HG02943 (cell line): ENCODE results near the gene ST6GALNAC5.

Source experiments
- ATAC-seq: cut with Tn5 transposase; IDR thresholded peaks from one replicate; pipeline ENCODE4 v1.9.1; 2021; ENCODE audit warnings: mild to moderate bottlenecking, low read depth, moderate library complexity; ENCODE audit not compliant: unreplicated experiment

ST6GALNAC5 gene

DNA sequence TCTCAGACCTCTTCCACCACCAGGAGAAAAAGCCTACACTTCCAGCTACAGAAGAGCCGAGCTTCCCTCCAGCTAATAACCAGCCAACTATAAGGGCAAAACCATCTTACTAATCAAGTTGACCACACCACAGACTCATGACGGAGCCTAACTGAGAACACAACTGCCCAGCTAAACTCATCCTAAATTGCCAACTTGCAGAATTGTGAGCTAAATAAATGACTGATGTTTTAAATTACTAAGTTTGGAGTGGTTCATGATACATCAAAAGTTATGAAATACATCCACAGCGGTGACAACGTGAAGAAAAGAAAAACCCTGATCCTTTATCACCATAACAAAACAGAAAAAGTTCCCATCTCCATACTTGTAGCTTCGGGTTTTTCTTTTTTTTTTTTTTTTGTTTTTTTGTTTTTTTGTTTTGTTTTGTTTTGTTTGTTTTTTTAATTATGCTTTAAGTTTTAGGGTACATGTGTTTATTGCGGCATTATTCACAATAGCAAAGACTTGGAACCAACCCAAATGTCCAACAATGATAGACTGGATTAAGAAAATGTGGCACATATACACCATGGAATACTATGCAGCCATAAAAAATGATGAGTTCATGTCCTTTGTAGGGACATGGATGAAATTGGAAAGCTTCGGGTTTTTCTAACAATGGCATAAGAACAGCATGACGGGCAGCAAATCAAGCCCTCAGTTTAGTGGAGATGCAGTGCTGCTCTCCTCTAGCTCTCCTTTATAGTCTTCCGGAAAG, 229.4 kb downstream of the ST6GALNAC5 start:
- ATAC-seq = no peak

DNA sequence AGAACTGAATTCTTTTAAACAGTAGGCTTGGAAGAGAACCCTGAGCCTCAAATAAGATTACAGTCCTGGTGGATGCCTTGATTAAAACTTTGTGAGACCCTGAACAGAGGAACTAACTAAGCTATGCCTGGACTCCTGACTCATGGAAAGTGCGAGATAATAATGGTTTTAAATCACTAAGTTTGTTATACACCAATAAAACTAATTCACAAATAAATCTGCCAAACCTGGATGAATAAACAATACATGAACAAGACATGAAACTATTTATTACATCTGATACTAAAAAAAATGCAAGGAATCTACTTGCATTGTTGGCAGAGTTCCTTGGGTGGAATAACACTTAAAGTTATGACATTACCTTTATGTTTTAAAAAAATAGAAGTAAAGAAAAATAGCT, 233.6 kb downstream of the ST6GALNAC5 start:
- ATAC-seq = no peak

DNA sequence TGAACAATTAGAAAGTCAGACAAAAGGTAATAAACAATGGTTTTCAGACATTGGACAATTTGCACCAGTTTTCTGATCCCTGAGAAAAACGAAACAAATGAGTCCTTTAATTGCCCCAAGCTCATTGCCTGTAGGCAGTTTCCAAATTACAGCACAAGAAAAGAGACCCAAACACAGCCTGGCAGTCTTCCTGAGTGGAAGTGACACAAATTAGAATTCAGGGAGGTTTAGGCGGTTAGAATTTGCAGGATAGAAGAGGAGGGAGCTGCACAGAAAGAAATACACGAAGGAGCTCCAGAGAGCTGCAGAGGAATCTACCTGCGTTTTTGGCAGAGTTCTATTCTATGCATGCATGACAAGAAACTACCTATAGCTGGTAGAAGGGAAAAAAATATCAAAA, 236.2 kb downstream of the ST6GALNAC5 start:
- ATAC-seq = no peak

DNA sequence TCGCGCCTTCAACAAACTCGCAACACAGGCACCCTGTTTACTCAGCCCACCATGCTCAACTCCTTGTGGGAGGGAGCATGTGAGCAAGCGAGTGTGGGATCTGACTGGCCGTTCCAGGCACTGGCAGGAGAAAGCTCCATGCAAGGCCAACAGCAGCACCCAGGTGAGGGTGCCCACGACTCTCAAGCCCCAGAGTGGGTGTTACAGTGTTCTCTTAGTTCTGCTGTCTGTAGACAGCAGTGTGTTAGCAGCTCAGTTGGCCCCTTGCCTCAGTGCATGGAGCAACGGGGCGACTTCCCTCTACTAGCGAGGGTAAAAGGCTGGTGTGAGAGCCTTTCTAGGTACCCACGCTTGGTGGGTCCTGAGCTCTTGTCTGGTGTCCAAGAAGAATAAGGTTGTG, 237.4 kb downstream of the ST6GALNAC5 start:
- ATAC-seq = no peak
